ENCODE results near the gene FOXO4.

FOXO4 gene

GRCh38 chrX:71103110-71103983, 7.7 kb downstream of the FOXO4 start:
- in situ Hi-C loops (cut with HindIII; ENCODE audit: low sequenced_read_pairs): no loop called here
- no peak for TF ChIP-seq CTCF (IDR thresholded peaks at IDR 0.05; ENCODE audit: low read depth, low read length)
- no peak overlapping the region for H3K4me3 ChIP-seq (ENCODE audit: low read depth, low read length)
- no peak for DNase-seq (ENCODE audit: low read depth, low spot score)

GRCh38 chrX:71105628-71106027, 10.0 kb downstream of the FOXO4 start:
- DNase-seq (ENCODE audit: low read depth, low spot score): no peak
- no peak for TF ChIP-seq CTCF (IDR thresholded peaks at IDR 0.05; ENCODE audit: low read depth, low read length)
- in situ Hi-C loops (cut with HindIII; ENCODE audit: low sequenced_read_pairs): no loop called here
- H3K4me3 ChIP-seq (ENCODE audit: low read depth, low read length): no peak overlapping the region

- no peak for DNase-seq (ENCODE audit: low read depth, low spot score)
- in situ Hi-C loops (cut with HindIII; ENCODE audit: low sequenced_read_pairs): no loop called here
- TF ChIP-seq CTCF (IDR thresholded peaks at IDR 0.05; ENCODE audit: low read depth, low read length): no peak
- H3K4me3 ChIP-seq (ENCODE audit: low read depth, low read length): no peak within 1 kb of the TSS
These were observed 10.8 kb downstream of the FOXO4 start, which contains the start of gene CXorf65 for GRCh38 chrX:71106427-71106826. TSS of gene CXorf65 (minus strand) at chrX:71106740. CDS start at chrX:71106556, 184 bp downstream.

DNA sequence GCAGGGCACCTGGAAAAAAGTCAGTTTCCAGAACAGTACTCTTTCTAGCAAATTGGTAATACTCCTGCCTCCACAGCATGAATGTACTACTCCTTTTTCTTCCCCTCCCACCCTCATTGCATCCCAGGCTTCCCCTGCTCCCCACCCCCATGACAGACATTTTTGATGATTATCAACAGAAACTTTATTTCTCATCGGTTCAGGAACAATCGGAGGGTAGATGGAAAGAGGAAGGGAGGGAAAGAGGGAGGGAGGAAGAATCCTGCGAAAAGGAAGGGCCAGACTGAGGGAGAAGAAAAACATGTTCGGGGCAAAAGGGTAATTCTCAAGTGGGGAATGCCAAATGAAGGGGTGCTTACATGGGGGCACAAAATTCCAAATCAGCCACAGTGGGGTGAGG, 11.6 kb downstream of the FOXO4 start:
- no peak for TF ChIP-seq CTCF (IDR thresholded peaks at IDR 0.05; ENCODE audit: low read depth, low read length)
- no peak overlapping the region for H3K4me3 ChIP-seq (ENCODE audit: low read depth, low read length)
- in situ Hi-C loops (cut with HindIII; ENCODE audit: low sequenced_read_pairs): no loop called here
- DNase-seq (ENCODE audit: low read depth, low spot score): no peak

DNA sequence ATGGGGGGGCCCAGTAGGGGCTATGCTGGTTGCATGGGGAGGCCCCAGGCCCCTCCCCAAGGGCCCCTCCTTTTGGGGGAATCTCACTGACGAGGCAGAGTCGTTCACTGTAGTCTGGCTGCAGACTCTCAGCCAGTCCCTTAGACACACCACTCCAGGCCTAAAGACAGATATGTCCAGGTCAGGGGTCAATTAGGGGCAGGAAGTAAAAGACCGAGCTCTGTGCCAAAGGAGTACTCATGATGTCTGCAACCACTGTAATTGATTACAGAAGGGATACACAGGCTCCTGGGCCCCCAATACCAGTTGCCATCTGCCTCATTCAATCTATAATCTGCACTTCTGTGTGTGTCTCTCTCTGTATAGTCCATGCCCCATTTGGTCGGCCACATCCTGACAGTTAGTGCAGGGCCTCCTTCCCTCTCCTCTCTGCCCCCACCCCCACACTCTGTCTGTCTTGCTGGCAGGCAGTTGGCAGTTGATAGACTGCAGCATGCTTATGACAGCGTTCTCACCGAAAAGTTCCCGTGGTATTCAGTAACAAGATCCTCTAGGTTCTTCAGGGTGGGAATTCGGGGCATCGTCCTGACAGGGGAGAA, 12.2 kb downstream of the FOXO4 start:
- no peak overlapping the region for H3K4me3 ChIP-seq (ENCODE audit: low read depth, low read length)
- no peak for TF ChIP-seq CTCF (IDR thresholded peaks at IDR 0.05; ENCODE audit: low read depth, low read length)
- in situ Hi-C loops (cut with HindIII; ENCODE audit: low sequenced_read_pairs): no loop called here
- no peak for DNase-seq (ENCODE audit: low read depth, low spot score)

DNA sequence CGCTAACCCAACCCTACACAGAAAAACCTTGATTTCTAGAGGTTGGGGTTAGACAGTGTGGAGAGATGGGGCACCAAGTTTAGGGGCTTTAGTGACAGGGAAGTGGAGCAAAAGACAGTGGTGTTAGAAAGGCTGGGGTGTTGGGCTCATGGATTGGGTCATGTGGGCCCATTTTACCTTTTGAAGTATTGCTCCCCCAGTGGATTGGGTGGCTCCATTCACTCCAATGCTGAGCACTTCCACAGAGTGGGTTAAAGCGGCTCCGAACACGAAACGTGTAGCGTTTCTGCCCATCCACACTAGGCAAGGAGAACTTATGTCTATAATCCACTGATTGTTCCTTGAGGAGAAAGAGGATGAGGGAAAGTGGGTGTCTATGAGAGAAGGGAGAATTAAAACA, 13.4 kb downstream of the FOXO4 start:
- in situ Hi-C loops (cut with HindIII; ENCODE audit: low sequenced_read_pairs): no loop called here
- H3K4me3 ChIP-seq (ENCODE audit: low read depth, low read length): no peak overlapping the region
- DNase-seq (ENCODE audit: low read depth, low spot score): no peak
- no peak for TF ChIP-seq CTCF (IDR thresholded peaks at IDR 0.05; ENCODE audit: low read depth, low read length)
